ENCODE measurements around the gene HPN. TPM values are rescaled to one million over a fixed set of nuclear protein-coding genes. Genes with fewer than 3 reads are reported as not detected.

HPN gene
- total RNA-seq, 1 donor from 2014 or later, result 2.3 TPM

- H3K4me3 ChIP-seq (ENCODE audit: low read depth, low read length), result no peak overlapping the region
Measured at GRCh38 chr19:35114353-35115176, 73.0 kb downstream of the HPN start.

GRCh38 chr19:35115177-35115951, 73.8 kb downstream of the HPN start, which contains the start of gene FXYD3:
Gene FXYD3 (plus strand): TSS chr19:35115823. CDS start chr19:35119377, 3,554 bp downstream.
- no peak for DNase-seq (ENCODE audit: low read depth)
- Histone ChIP-seq H3K27me3 (ENCODE audit: control insufficient read depth, insufficient read depth, low read length) (peaks cover 23% of the 10 kb centered on the region), H3K4me3 (ENCODE audit: low read depth, low read length) (no peak within 1 kb of the TSS), H3K36me3 (ENCODE audit: control insufficient read depth, insufficient read depth, low read length) (no peaks in the 10 kb centered on the region)
- TF ChIP-seq CTCF (IDR thresholded peaks at IDR 0.05; ENCODE audit: insufficient read depth, low read length, poor library complexity, severe bottlenecking), result no peak

More at GRCh38 chr19:35114353-35115176, 73.0 kb downstream of the HPN start:
- DNase-seq (ENCODE audit: low read depth), result no peak
- Histone ChIP-seq H3K27me3 (ENCODE audit: control insufficient read depth, insufficient read depth, low read length) (peaks cover 26% of the 10 kb centered on the region), H3K36me3 (ENCODE audit: control insufficient read depth, insufficient read depth, low read length) (no peaks in the 10 kb centered on the region)
- TF ChIP-seq CTCF (IDR thresholded peaks at IDR 0.05; ENCODE audit: insufficient read depth, low read length, poor library complexity, severe bottlenecking), result peak; percentile 99

Other genes starting within 250 kb of the HPN start
- gene ZNF30, start 114.8 kb upstream of the HPN start, total RNA-seq, result 1.6 and 2.1 TPM in 2 replicates
- 5.6 and 6.1 TPM in 2 replicates for gene ZNF792, start 77.5 kb upstream of the HPN start, total RNA-seq
- 88.0 and 104 TPM in 2 replicates for gene GRAMD1A, start 41.4 kb upstream of the HPN start, total RNA-seq
- 1.6 and 1.8 TPM in 2 replicates for gene SCN1B, start 11.3 kb upstream of the HPN start, total RNA-seq
- 0.50 and 0.89 TPM in 2 replicates for gene FXYD3, start 74.1 kb downstream of the HPN start, total RNA-seq
- gene LGI4, start 93.3 kb downstream of the HPN start, total RNA-seq, result not detected in 2 replicates
- gene FXYD1, start 97.1 kb downstream of the HPN start, total RNA-seq, result not detected in 2 replicates
- not detected in 2 replicates for gene FXYD7, start 101.5 kb downstream of the HPN start, total RNA-seq
- gene FXYD5, start 113.0 kb downstream of the HPN start, total RNA-seq, result 135 and 153 TPM in 2 replicates
- gene FAM187B, start 187.0 kb downstream of the HPN start, total RNA-seq, result not detected in 2 replicates
- gene LSR, start 207.3 kb downstream of the HPN start, total RNA-seq, result 147 and 247 TPM in 2 replicates
- gene USF2, start 227.2 kb downstream of the HPN start, total RNA-seq, result 95.1 and 96.5 TPM in 2 replicates
- not detected in 2 replicates for gene HAMP, start 240.8 kb downstream of the HPN start, total RNA-seq

Data from kidney epithelial cell (primary cell).